NCI-H146 (cell line): ENCODE measurements around the gene ZMIZ1.
"Not testable (repeated sequence)": the region's sequence is repeated elsewhere in the genome, so short reads cannot be mapped to it uniquely, and the experiment has no call there.

Source experiments
- DNase-seq: peaks from one replicate; lab custom pipeline; 2025; lab: John Stamatoyannopoulos, UW

Gene ZMIZ1

GRCh38 chr10:79266084-79266483 is 197.3 kb downstream of the ZMIZ1 start:
- no peak for DNase-seq

DNA sequence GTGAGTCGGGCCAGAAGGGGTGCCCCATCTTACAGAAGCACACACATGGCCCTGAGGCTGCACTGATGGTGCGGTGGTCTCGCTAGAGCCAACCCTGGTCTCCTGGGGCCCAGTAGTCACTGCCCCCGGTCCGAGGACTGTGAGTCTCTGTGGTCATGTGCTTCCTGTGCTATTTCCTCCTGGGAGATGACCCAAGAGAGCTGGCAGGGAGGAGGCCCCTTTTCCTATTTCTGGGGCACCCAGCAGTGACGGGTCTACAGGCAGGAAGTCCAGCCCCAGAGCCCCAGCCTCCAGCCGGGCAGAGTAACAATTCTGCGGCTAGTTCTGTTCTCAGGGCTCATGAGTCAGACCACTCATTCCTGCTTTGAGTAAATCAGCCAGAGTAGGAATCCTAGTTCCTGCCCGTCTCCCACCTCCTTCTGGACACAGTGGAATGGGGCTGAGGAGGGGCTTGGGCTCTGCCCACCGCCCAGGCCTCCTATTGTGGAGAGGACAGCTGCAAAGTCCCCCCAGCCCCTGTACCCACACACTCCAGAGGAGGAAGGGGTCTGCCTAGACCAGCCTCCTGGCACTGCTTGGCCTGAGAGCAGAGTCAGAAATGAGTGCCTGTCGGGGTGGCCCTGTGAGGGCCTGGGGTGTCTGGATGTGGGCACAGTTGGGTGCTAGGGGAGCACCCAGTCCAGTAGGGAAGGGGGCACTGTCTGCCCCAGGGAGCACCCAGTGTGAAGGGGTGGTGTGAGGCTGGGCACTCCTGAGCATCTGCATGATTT is 198.0 kb downstream of the ZMIZ1 start:
- DNase-seq, result no peak

DNA sequence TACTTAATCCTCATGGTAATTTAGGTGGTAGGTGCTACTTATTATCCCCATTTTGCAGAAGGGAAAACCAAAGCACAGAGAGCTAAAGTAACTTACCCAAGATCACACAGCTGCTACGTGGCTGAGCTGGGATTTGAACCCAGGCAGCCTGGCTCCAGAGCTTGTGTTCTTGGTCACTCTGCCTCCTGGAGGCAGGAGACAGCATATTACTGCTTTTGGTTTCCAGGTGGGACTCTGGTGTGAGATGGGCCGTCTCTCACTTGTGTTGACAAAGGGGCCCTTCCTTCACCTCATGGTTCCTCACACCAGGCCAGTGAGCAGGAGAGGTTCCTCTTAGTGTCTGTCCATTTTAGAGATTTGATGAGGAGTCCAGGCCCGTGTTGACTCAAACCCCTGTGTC is 198.7 kb downstream of the ZMIZ1 start:
- no peak for DNase-seq

DNA sequence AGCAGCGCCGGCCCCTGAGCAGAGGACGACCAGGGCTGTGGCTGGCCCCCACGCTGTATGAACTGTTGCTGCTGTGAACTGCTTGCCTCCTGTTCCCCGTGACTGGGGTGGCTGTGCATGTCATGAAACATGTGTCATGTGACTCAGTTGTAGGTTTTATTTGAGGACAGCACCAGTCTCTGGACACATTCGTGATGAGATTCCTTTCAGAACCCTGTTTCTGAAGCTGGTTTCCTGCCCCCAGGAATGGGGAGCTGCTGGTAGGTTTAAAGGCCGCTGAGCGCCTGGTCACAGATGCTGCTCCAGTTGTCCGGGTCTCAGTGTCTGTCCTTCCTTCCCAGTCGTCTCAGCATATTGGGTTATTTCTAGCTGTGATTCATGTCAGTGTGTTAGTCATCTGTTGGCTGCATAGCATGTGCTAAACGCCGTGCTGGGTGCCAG is 199.4 kb downstream of the ZMIZ1 start:
- DNase-seq, result no peak

DNA sequence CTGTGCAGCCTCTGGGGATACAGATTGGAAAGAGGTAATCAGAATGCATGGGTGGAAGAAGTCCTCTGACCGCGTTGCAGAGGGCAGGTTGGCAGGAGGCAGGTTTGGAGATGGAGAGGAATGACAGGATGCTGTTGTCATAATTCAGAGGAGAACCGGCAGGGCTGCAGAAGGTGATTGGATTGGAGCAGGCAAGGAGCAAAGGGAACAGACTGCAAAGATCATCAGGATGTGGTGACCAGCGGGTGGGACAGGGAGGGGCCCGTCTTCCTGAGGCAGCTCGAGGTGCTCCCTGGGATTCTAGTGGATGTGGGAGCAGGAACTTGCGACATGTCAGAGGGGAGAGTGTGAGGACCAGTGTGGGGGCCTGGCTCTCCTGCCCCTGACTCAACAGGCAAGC is 200.0 kb downstream of the ZMIZ1 start:
- DNase-seq, result no peak

DNA sequence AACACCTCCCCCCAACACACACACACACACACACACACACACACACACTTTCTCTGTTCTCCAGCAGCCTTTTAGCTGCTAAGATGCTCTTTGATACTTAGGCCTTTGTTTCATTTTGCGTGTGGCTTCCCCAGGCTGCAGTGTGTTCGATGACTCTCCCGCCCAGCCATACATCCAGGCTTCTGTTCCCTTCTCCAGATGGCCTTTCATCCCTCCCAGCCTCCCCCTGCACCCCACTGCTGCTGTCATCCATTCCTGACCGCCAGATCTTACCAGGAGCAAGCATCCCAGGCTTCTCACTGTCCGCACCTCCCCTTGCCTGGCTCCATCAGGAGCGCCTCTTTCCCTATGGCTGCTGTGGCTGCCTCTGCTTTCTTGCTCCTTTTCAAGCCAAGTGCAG is 200.7 kb downstream of the ZMIZ1 start:
- DNase-seq, result no peak

DNA sequence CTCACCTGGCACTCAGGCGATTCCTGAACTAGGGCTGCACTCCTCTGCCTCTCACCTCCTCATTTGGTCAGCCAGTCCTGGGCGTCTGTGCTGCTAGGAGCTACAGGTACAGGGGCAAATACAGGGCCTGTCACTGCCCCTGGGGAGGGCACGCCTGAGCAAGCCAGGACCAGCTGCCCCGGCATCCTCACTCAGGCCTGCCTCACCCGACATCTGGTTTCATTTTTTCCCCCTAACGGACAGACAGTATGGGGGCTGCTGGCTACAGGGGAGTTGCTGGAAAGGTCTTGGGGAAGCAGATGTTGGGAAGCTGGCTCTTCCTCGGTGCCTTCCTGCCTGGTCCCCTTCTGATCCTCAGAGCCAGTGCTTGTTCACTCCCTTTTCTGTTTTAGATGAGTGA is 201.2 kb downstream of the ZMIZ1 start:
- DNase-seq, result no peak

GRCh38 chr10:79270466-79271246 is 201.9 kb downstream of the ZMIZ1 start:
- DNase-seq, result no peak

GRCh38 chr10:79272353-79272752 is 203.6 kb downstream of the ZMIZ1 start:
- no peak for DNase-seq

GRCh38 chr10:79273604-79274003 is 204.8 kb downstream of the ZMIZ1 start:
- no peak for DNase-seq

DNA sequence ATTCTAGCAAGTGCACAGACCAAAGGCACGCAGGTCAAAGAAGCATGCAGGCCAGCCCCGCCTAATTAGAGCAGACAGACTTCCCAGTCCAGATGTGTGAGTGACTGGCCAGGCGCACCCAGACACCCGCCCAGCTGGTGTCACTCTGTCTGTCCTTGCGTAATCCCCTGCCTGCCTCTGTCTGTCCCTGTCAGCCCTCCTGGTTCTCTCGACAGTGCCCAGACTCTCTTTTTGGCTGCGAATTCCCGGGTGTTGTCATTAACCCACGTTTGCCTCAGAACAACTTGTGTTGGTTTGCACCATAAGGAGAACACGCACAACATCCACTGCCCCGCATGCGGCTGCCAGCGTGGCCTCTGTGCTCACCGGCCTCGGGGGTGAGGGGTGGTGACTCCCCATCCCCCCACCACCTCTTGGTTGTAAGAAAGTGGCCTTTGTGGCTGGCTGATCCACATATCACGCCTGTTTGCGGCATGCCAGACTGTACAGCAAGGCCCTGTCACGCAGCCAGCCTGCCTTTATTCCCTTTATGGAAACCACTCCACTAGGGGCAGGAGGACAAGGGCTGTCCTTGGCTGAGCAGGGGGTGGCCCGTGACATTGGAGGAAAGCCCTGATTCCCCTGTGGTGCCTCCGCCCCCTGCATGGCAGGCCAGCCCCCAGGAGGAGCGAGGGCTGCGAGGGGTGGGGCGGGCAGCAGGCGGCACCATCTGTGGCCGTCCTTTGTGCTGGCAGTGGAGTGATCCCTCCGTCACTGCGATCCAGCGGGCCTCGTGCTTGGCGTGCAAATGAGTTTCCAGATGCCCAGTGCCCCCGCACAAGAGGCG is 205.7 kb downstream of the ZMIZ1 start:
- DNase-seq, result no peak

GRCh38 chr10:79275105-79275430 is 206.3 kb downstream of the ZMIZ1 start:
- no peak for DNase-seq

- no peak for DNase-seq
These were observed 206.7 kb downstream of the ZMIZ1 start for GRCh38 chr10:79275431-79275851.

DNA sequence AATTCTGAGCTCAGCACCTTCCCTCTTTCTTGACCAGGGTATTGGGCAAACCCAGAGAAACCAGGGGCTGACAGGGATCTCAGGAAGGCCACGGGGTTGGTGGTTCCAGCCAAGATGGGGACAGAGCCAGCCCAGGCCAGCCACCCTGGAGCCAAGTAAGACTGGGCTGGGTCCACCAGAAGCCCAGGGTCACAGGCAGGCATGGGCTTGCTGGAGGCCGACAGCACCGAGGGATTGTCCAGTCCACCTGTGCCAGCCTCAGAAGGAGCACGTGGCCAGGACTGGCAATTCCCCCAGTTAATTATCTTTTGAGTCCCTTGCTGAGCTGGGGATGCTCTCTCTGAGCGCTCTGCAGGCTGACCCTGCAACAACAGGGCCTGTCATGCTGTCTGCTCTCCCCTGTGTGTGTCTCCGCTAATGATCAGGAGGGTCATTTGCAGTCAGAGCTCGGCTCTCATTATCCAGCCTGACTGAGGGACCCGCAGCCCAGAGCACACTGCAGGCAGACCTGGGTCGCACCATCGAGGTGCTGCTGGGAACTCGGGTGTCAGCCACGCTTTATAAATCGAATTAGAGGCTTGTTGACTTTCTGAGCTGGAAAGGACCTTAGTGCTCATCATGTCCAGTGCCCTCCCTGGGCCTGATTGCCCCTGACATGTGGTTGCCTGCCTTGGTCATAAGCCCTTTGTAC is 209.0 kb downstream of the ZMIZ1 start:
- no peak for DNase-seq

DNA sequence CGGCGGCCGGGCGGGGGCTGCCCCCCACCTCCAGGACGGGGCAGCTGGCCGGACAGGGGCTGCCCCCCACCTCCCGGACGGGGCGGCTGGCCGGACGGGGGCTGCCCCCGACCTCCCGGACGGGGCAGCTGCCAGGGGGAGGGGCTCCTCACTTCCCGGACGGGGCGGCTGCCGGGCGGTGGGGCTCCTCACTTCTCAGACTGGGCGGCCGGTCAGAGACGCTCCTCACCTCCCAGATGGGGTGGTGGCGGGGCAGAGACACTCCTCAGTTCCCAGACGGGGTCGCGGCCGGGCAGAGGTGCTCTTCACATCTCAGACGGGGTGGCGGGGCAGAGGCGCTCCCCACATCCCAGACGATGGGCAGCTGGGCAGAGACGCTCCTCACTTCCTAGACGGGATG is 210.3 kb downstream of the ZMIZ1 start:
- DNase-seq, result not testable (repeated sequence)

GRCh38 chr10:79280956-79281355 is 212.2 kb downstream of the ZMIZ1 start:
- no peak for DNase-seq

- DNase-seq, result no peak
These were observed 213.6 kb downstream of the ZMIZ1 start for GRCh38 chr10:79282388-79282787.

- DNase-seq, result no peak
These were observed 214.8 kb downstream of the ZMIZ1 start for GRCh38 chr10:79283616-79284015.

GRCh38 chr10:79284158-79284871 is 215.5 kb downstream of the ZMIZ1 start:
- DNase-seq, result no peak

DNA sequence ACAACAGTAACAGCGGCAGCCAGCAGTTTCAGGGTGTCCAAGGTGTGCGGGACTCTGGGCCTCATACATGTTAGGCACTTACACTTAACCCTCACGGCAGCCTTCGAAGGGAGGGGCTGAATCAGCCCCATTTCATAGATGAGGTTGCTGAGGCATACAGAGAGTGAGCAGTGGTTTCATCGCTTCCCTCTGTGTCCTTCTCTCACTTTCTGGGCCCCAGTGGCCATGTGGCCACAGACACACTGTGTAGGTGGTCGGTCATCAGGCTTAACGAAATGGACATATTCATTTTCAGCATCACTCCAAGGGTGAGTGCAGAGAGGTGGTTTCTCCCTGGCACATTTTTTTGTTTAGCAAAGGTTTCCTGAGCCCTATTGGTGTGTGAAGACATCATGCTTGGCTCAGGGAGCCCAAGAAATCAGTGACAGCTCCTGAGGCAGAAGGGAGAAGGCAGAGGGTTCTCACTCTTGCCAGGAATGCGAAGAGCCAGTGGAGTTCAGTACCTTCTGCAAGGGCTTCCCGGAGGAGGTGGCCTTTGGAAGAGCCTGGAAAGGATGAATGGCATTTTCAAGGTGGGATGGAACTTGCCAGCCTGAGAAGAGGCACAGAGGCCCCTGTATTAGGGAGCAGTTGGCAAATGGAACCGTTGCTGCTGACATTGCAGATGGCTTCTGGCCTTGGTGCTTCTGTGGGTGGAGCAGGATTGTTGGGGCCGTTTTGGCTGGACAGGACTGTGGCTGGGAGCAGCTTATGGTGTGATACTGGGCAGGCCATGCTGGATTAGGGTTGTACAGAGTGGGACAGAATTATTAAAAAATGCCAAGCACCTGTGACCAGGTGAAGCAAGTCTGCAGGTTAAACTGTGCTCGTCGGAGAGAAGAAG is 216.8 kb downstream of the ZMIZ1 start:
- DNase-seq, result no peak
